ENCODE measurements around the gene MEIS2.

Gene MEIS2

DNA sequence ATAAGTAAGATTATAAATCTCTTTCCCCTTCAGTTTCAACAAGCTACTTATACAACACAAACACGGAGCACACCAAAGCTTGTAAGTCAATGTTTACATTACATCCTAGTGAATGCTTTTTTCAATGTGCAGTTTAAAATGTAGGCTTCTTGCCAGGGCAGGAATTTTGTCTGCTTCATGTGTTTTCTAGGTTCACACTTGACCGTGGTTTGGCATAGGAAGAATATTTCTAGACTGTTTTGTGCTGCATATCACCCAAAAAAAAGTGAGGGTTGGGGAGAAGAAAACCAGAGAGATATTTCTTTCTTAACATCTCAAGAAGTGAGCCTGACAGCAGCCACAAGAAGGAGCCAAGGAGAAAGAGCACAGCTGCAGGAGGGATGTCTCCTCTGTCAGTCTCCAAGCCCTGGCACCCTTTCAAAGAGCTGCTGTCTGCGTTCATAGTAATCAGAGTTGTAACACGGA lies 255.8 kb downstream of the MEIS2 start:
- Histone ChIP-seq H3K9me3 (ENCODE audit: control insufficient read depth, low read length) (no peaks in the 10 kb centered on the region), H3K36me3 (ENCODE audit: control insufficient read depth, insufficient read depth, low read length) (no peaks in the 10 kb centered on the region), H3K4me3 (ENCODE audit: extremely low read depth, insufficient read depth, low read length, poor library complexity, severe bottlenecking) (no peak overlapping the region), H3K4me1 (ENCODE audit: control insufficient read depth, insufficient read depth, low read length, poor library complexity, severe bottlenecking) (no peaks in the 10 kb centered on the region), H3K27ac (ENCODE audit: low read depth, low read length, severe bottlenecking) (no peak overlapping the region)
- 70 to 82% methylated on average over 3 of the region's 4 CpGs for WGBS, 2 experiments (ENCODE audit: insufficient coverage in 2 of 2)

- Histone ChIP-seq H3K36me3 (ENCODE audit: control insufficient read depth, insufficient read depth, low read length) (no peaks in the 10 kb centered on the region), H3K9me3 (ENCODE audit: control insufficient read depth, low read length) (no peaks in the 10 kb centered on the region), H3K4me3 (ENCODE audit: extremely low read depth, insufficient read depth, low read length, poor library complexity, severe bottlenecking) (no peak overlapping the region), H3K4me1 (ENCODE audit: control insufficient read depth, insufficient read depth, low read length, poor library complexity, severe bottlenecking) (no peaks in the 10 kb centered on the region), H3K27ac (ENCODE audit: low read depth, low read length, severe bottlenecking) (no peak overlapping the region)
- WGBS, 2 experiments (ENCODE audit: insufficient coverage in 2 of 2): 63 to 80% methylated on average over 1 of the region's 3 CpGs
These were observed 256.5 kb downstream of the MEIS2 start for GRCh38 chr15:36843822-36844221.

- 86 to 94% methylated on average over 2 to 3 of the region's 5 CpGs for WGBS, 2 experiments (ENCODE audit: insufficient coverage in 2 of 2)
- Histone ChIP-seq H3K9me3 (ENCODE audit: control insufficient read depth, low read length) (no peaks in the 10 kb centered on the region), H3K4me1 (ENCODE audit: control insufficient read depth, insufficient read depth, low read length, poor library complexity, severe bottlenecking) (no peaks in the 10 kb centered on the region), H3K36me3 (ENCODE audit: control insufficient read depth, insufficient read depth, low read length) (no peaks in the 10 kb centered on the region), H3K27ac (ENCODE audit: low read depth, low read length, severe bottlenecking) (no peak overlapping the region), H3K4me3 (ENCODE audit: extremely low read depth, insufficient read depth, low read length, poor library complexity, severe bottlenecking) (no peak overlapping the region)
These were observed 259.2 kb downstream of the MEIS2 start for GRCh38 chr15:36841193-36841592.

Data from mesodermal cell (in vitro differentiated cells).